GM12873 (cell line): Measurements from ENCODE around the gene SRGAP3.

Source experiments
- CTCF ChIP-seq: IDR thresholded peaks from 2 replicates; pipeline ENCODE4 v1.5.1; 2012; ENCODE audit warnings: low read depth, mild to moderate bottlenecking, moderate library complexity, low read length, control low read depth; ENCODE audit not compliant: insufficient read depth; ENCODE audit errors: missing control alignments

Gene SRGAP3

GRCh38 chr3:9143184-9143583 is 106.3 kb downstream of the SRGAP3 start:
- no peak for TF ChIP-seq CTCF

- no peak for TF ChIP-seq CTCF
Observed at GRCh38 chr3:9142362-9142761, 107.1 kb downstream of the SRGAP3 start.

GRCh38 chr3:9141928-9142289 is 107.5 kb downstream of the SRGAP3 start:
- no peak for TF ChIP-seq CTCF

GRCh38 chr3:9139366-9139765 is 110.1 kb downstream of the SRGAP3 start:
- TF ChIP-seq CTCF, result no peak

- no peak for TF ChIP-seq CTCF
Observed at GRCh38 chr3:9137676-9138075, 111.8 kb downstream of the SRGAP3 start.

- no peak for TF ChIP-seq CTCF
Observed at GRCh38 chr3:9136746-9137465, 112.5 kb downstream of the SRGAP3 start.

- no peak for TF ChIP-seq CTCF
Observed at GRCh38 chr3:9135930-9136525, 113.4 kb downstream of the SRGAP3 start.
